ENCODE measurements around the gene SCFD2. TPM values are rescaled to one million over a fixed set of nuclear protein-coding genes. Genes with fewer than 3 reads are reported as not detected.
"Not testable (repeated sequence)": the region's sequence is repeated elsewhere in the genome, so short reads cannot be mapped to it uniquely, and the experiment has no call there.

The SCFD2 gene
- total RNA-seq, 1 experiment from 2014 or later: 19.2 TPM

GRCh38 chr4:53039741-53040458, 326.0 kb downstream of the SCFD2 start:
- H3K27ac Mint-ChIP-seq (ENCODE audit: low read depth, unreplicated experiment): no peak overlapping the region
- intact Hi-C loops (cut with micrococcal nuclease): no loop called here
- H3K4me1 Mint-ChIP-seq (ENCODE audit: insufficient read depth, unreplicated experiment): no peaks in the 10 kb centered on the region
- CTCF ChIA-PET: no interaction called here
- H3K9me3 Mint-ChIP-seq (ENCODE audit: unreplicated experiment): no peaks in the 10 kb centered on the region
- TF ChIP-seq, protein P1, sequence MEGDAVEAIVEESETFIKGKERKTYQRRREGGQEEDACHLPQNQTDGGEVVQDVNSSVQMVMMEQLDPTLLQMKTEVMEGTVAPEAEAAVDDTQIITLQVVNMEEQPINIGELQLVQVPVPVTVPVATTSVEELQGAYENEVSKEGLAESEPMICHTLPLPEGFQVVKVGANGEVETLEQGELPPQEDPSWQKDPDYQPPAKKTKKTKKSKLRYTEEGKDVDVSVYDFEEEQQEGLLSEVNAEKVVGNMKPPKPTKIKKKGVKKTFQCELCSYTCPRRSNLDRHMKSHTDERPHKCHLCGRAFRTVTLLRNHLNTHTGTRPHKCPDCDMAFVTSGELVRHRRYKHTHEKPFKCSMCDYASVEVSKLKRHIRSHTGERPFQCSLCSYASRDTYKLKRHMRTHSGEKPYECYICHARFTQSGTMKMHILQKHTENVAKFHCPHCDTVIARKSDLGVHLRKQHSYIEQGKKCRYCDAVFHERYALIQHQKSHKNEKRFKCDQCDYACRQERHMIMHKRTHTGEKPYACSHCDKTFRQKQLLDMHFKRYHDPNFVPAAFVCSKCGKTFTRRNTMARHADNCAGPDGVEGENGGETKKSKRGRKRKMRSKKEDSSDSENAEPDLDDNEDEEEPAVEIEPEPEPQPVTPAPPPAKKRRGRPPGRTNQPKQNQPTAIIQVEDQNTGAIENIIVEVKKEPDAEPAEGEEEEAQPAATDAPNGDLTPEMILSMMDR (IDR thresholded peaks at IDR 0.05; ENCODE audit: unreplicated experiment): no peak
- DNase-seq (ENCODE audit: unreplicated experiment): no peak
- H3K4me3 Mint-ChIP-seq (ENCODE audit: unreplicated experiment): no peak overlapping the region
- H3K27me3 Mint-ChIP-seq (ENCODE audit: insufficient read depth, unreplicated experiment): no peaks in the 10 kb centered on the region
- no peaks in the 10 kb centered on the region for H3K36me3 Mint-ChIP-seq (ENCODE audit: insufficient read depth, unreplicated experiment)
- no TSS peak for BruUV-seq (replicated peaks)
- POLR2A ChIA-PET: no interaction called here

- Mint-ChIP-seq H3K4me3 (ENCODE audit: unreplicated experiment) (no peak overlapping the region), H3K27me3 (ENCODE audit: insufficient read depth, unreplicated experiment) (no peaks in the 10 kb centered on the region), H3K4me1 (ENCODE audit: insufficient read depth, unreplicated experiment) (no peaks in the 10 kb centered on the region), H3K9me3 (ENCODE audit: unreplicated experiment) (no peaks in the 10 kb centered on the region), H3K36me3 (ENCODE audit: insufficient read depth, unreplicated experiment) (no peaks in the 10 kb centered on the region), H3K27ac (ENCODE audit: low read depth, unreplicated experiment) (no peak overlapping the region)
- DNase-seq (ENCODE audit: unreplicated experiment): no peak
- POLR2A ChIA-PET: no interaction called here
- TF ChIP-seq, protein P1 (IDR thresholded peaks at IDR 0.05; ENCODE audit: unreplicated experiment): no peak
- CTCF ChIA-PET: no interaction called here
- intact Hi-C loops (cut with micrococcal nuclease): no loop called here
- no TSS peak for BruUV-seq (replicated peaks)
Observed at GRCh38 chr4:53037892-53038291, 328.0 kb downstream of the SCFD2 start.

DNA sequence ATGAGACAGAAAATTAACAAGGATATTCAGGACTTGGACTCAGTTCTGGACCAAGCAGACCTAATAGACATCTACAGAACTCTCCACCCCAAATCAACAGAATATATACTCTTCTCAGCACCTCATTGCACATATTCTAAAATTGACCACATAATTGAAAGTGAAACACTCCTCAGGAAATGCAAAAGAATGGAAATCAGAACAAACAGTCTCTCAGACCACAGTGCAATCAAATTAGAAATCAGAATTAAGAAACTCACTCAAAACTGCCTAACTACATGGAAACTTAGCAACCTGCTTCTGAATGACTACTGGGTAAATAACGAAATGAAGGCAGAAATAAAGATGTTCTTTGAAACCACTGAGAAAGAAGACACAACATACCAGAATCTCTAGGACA, 333.0 kb downstream of the SCFD2 start:
- H3K36me3 Mint-ChIP-seq (ENCODE audit: insufficient read depth, unreplicated experiment); H3K9me3 Mint-ChIP-seq (ENCODE audit: unreplicated experiment); POLR2A ChIA-PET; DNase-seq (ENCODE audit: unreplicated experiment); H3K4me3 Mint-ChIP-seq (ENCODE audit: unreplicated experiment); H3K4me1 Mint-ChIP-seq (ENCODE audit: insufficient read depth, unreplicated experiment); intact Hi-C loops (cut with micrococcal nuclease); CTCF ChIA-PET; H3K27ac Mint-ChIP-seq (ENCODE audit: low read depth, unreplicated experiment); BruUV-seq (replicated peaks); H3K27me3 Mint-ChIP-seq (ENCODE audit: insufficient read depth, unreplicated experiment): not testable (repeated sequence)

DNA sequence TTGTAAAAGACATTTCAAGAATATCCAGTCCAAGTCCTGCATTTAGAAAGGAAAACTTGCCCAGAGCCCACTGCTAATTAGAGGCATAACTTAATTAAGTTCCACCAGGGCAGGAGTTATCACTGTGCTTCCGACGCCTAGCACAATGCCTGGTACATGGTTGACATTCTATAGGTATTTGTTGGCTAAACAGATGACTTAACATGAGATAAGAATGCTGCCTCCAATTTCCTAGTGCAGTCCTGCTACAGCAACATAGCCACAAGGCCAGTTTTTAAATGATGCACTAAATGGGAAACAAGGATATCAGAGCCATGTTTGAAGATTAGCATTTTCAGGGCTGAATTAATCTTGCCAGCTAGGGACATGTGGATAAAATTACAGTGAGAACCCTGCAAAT, 339.6 kb downstream of the SCFD2 start:
- ChIA-PET POLR2A (no interaction called here), CTCF (no interaction called here)
- Mint-ChIP-seq H3K27me3 (ENCODE audit: insufficient read depth, unreplicated experiment) (no peaks in the 10 kb centered on the region), H3K36me3 (ENCODE audit: insufficient read depth, unreplicated experiment) (no peaks in the 10 kb centered on the region), H3K4me3 (ENCODE audit: unreplicated experiment) (no peak overlapping the region), H3K27ac (ENCODE audit: low read depth, unreplicated experiment) (no peak overlapping the region), H3K9me3 (ENCODE audit: unreplicated experiment) (no peaks in the 10 kb centered on the region), H3K4me1 (ENCODE audit: insufficient read depth, unreplicated experiment) (no peaks in the 10 kb centered on the region)
- DNase-seq (ENCODE audit: unreplicated experiment): no peak
- intact Hi-C loops (cut with micrococcal nuclease): no loop called here
- BruUV-seq (replicated peaks): no TSS peak
- TF ChIP-seq, protein P1 (IDR thresholded peaks at IDR 0.05; ENCODE audit: unreplicated experiment): no peak
